ENCODE results near the gene SSUH2.
A peak's percentile ranks its signal among the peaks of the same experiment; 100 is the strongest.

Gene SSUH2

GRCh38 chr3:8627201-8627940, 17.2 kb downstream of the SSUH2 start:
- no peak overlapping the region for H3K4me3 ChIP-seq (ENCODE audit: low read depth, low read length)
- in situ Hi-C loops (cut with HindIII; ENCODE audit: low sequenced_read_pairs) = no loop called here
- DNase-seq (ENCODE audit: low read depth) = no peak
- TF ChIP-seq CTCF (IDR thresholded peaks at IDR 0.05; ENCODE audit: low read depth, low read length, missing control alignments) = no peak

DNA sequence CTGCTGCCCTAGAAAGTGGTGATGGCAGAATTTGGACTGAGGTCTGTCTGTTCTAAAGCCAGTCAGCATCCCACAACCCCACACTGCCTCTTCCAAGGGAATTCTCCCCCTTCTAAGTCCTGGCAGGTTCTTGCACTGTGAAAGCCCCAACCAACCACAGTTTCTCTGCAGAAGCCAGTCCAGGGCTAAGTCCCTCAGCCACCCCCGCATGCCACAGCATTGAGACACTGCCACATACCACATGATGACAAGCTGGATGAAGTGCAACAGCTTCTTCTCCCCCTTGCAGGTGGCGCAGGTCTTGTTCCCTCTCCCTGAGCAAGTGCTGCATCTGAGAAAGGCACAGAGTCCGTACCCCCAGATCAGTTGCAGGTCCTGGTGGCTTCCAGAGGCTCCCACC, 18.6 kb downstream of the SSUH2 start:
- H3K4me3 ChIP-seq (ENCODE audit: low read depth, low read length) = no peak overlapping the region
- no peak for DNase-seq (ENCODE audit: low read depth)
- in situ Hi-C loops (cut with HindIII; ENCODE audit: low sequenced_read_pairs) = no loop called here
- no peak for TF ChIP-seq CTCF (IDR thresholded peaks at IDR 0.05; ENCODE audit: low read depth, low read length, missing control alignments)

- no peak for TF ChIP-seq CTCF (IDR thresholded peaks at IDR 0.05; ENCODE audit: low read depth, low read length, missing control alignments)
- in situ Hi-C loops (cut with HindIII; ENCODE audit: low sequenced_read_pairs) = no loop called here
- no peak overlapping the region for H3K4me3 ChIP-seq (ENCODE audit: low read depth, low read length)
- no peak for DNase-seq (ENCODE audit: low read depth)
Measured at GRCh38 chr3:8624612-8625011, 20.0 kb downstream of the SSUH2 start.

DNA sequence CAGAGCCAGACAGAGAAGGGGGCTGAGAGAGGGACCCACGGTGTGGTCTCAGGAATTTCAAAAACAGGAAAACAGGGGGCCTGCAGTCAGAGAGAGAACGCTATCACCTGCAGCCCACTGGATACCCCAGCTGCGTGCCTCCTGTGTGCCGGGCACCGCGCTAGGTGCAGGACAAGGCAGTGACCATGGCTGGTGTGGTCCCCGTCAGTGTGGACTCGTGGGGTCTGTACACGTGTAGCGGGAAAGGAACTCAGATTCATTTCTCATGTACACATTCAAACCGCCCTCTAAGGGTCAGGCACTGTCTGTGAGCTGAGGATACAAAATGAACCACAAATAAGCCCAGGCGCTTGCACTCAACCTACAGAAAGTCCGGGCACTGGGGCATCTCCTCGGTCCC, 20.9 kb downstream of the SSUH2 start:
- H3K4me3 ChIP-seq (ENCODE audit: low read depth, low read length) = no peak overlapping the region
- in situ Hi-C loops (cut with HindIII; ENCODE audit: low sequenced_read_pairs) = no loop called here
- DNase-seq (ENCODE audit: low read depth) = no peak
- no peak for TF ChIP-seq CTCF (IDR thresholded peaks at IDR 0.05; ENCODE audit: low read depth, low read length, missing control alignments)

- no peak overlapping the region for H3K4me3 ChIP-seq (ENCODE audit: low read depth, low read length)
- peak; percentile 28 for DNase-seq (ENCODE audit: low read depth)
- in situ Hi-C loops (cut with HindIII; ENCODE audit: low sequenced_read_pairs) = no loop called here
- TF ChIP-seq CTCF (IDR thresholded peaks at IDR 0.05; ENCODE audit: low read depth, low read length, missing control alignments) = peak; percentile 89
Measured at GRCh38 chr3:8622873-8623691, 21.5 kb downstream of the SSUH2 start.

- no peak overlapping the region for H3K4me3 ChIP-seq (ENCODE audit: low read depth, low read length)
- in situ Hi-C loops (cut with HindIII; ENCODE audit: low sequenced_read_pairs) = no loop called here
- DNase-seq (ENCODE audit: low read depth) = peak; percentile 55
- TF ChIP-seq CTCF (IDR thresholded peaks at IDR 0.05; ENCODE audit: low read depth, low read length, missing control alignments) = no peak
Measured at GRCh38 chr3:8621872-8622271, 22.7 kb downstream of the SSUH2 start.

All from astrocyte of the cerebellum (primary cell).